AG08396 (cell line): Measurements from ENCODE around the gene ATP9B.
"Not testable (repeated sequence)": the region's sequence is repeated elsewhere in the genome, so short reads cannot be mapped to it uniquely, and the experiment has no call there.

Experiments used
- DNase-seq: peaks from one replicate; pipeline ENCODE4 v3.0.0; 2012; ENCODE audit warnings: low spot score, mixed read lengths

ATP9B gene

DNA sequence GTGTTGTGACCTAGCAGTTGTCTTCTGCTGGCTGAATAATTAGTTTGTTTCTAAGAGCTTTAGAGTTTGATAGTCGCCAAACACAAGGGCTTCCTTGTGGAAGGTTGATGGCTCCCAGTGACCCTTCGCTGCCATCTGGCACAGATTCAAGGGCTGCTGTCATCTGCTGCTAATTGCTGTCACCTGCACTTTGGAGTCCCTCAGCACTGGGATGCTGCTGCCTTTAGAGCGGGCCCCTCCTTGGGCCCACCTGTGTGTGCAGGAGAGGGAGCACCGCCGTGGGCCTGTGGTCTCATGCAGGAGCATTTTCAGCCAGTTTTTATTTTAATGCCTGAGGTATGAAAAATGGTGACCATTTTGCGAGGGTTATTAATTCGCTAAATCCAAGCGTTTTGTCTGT, 172.6 kb downstream of the ATP9B start:
- no peak for DNase-seq

DNA sequence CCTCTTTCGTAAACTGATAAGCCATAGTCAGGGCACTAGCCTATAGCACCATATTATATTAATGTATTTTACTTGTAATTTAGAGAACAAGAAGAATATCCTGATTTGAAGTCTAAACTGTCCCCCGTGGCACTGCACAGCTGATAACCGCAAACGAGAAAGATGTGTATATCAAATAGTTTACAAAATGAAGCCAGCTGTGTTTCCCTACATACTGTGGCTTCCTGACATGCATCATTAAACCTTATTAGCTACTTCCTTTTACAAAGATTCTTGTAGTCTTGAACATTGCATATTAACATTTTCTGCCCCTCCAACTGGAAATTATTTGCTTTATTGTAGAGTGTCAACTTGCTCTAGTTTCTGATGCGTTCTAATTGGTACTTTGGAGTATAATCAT, 173.1 kb downstream of the ATP9B start:
- DNase-seq = no peak

DNA sequence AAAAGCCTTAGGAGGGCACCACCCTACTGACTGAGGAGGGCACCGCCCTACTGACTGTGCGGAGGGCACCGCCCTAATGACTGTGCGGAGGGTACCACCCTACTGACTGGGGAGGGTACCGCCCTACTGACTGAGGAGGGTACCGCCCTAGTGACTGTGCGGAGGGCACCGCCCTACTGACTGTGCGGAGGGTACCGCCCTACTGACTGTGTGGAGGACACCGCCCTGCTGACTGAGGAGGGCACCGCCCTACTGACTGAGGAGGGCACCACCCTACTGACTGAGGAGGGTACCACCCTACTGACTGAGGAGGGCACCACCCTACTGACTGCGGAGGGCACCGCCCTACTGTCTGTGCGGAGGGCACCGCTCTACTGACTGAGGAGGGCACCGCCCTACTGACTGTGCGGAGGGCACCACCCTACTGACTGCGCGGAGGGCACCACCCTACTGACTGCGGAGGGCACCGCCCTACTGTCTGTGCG, 176.4 kb downstream of the ATP9B start:
- DNase-seq = no peak

DNA sequence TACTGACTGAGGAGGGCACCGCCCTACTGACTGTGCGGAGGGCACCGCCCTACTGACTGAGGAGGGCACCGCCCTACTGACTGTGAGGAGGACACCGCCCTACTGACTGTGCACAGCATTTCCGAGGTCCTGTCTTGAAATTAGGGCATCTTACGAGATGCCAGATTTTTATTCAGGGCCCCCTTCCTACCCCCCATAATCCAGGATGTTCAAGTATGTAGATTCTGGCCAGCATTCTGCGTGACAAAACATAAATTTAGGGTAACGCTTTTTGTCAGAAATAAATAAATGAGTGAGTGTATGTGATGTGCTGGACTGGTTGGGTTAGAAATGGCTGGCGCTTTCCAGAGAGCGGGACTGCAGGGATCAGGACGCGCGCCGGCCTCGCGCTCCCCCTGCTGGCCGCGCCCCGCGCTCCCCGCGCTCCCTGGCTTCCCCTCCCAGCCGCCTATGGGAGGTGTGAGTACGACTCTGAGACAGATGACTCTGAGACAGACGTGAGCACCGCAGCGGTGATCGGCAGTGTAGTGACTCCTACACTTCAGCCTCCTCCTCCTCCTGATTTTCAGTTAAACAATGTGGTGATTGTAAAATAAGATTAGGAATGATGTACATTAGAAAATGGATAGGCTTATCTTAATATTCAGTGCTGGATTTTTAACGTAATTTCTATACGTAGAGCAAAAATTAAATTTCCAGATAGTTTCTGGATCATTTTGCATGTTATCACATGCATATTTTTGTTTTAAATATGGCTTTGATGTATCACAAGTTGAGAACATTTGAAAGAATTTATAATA, 177.3 kb downstream of the ATP9B start:
- peak; percentile 86 for DNase-seq

DNA sequence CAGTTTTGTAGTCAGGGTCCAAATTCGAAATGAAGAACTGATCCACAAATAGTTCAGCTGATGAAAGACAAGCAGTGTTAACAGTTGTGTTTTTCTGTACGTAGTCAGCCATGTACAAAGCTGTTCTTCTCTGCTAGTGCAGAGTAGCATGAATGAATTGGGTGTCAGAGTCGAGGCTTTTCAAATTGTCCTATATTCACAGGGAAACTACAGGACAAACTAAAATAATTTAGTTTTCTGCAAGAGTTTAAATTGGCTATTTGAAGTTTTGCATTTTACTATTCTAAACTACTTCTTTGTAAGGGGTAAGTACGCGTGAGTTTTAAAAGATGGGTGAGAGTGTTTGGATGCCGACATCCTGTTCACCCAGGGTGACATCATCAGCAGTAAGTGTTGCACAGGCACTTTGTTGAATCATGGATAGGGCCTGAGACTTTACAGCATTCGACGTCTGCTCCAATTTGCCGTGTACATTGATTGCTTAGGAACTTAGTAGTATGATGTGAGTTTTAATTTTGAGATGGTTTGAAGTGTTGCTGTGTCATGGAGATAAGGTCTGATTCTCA, 179.4 kb downstream of the ATP9B start:
- DNase-seq = no peak

DNA sequence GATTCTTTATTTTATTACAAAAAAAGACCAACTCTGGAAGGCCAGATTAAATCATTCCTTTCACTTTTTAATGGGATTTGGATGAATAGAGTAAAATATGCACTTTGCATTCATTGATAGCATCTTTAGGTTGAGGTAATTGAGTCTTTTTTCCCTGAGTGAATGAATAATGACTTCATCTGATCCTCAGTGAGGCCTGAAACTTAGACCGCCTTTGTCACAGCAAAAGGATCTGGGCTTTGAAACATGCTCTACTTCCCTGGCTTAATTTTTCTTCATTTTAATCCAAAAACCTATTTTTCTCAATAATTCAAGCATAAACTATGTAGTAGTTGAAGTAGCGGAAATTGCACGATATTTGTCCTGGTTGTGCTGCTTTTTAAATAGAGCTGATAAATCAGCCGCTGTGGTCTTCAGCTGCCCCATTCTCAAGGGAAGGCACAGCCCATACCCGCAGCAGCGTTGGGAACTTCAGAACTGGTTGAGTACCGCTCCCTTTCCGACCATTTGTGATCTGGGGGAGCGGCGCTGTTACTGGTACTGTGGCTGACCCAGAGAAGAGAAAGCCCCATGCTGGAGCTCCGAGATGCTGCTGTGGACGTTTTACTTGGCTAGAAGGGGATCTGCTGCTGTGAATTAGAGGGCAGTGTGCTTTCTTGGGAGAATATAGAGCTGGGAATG, 181.2 kb downstream of the ATP9B start:
- no peak for DNase-seq

- no peak for DNase-seq
Observed at GRCh38 chr18:79251021-79251420, 181.8 kb downstream of the ATP9B start.

GRCh38 chr18:79252904-79253633, 183.9 kb downstream of the ATP9B start:
- DNase-seq = no peak

DNA sequence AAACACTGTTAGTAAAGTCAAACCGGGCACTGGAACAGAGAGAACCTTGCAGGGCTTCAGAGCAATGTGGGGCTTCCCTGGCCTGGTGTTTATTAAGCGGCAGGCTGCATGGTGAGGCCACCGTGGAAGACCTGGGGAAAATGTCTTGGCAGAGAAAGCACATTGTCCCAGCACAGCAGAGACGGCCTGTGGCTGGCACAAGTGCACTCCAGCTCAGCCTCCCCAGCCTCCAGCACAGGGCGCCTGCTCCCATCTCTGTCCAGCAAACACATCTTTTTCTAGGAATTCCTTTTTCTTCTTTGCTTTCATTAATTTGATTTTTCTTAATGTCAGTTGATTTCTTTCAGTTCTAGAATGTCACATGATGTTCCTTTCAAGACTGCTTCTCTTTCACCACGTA, 188.3 kb downstream of the ATP9B start:
- no peak for DNase-seq

DNA sequence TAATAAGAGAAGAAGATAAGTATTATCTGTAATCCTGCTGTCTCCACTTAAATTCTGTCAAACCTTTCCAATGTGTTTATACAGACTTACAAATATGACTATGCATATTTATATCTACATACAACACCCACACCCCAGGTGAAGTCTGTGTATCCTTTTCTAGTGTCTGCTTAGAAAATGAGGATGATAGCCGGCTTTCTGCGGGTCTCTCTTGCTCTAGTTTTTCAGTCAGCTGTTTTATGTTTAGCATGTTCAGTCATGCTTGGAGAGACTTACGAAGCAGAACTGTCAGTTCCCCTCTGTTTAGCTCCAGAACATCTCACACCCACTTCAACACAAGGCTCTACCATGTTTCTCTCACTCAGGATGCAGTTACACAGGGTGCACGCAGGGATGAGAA, 189.3 kb downstream of the ATP9B start:
- DNase-seq = no peak

GRCh38 chr18:79259218-79259617, 190.0 kb downstream of the ATP9B start:
- no peak for DNase-seq

DNA sequence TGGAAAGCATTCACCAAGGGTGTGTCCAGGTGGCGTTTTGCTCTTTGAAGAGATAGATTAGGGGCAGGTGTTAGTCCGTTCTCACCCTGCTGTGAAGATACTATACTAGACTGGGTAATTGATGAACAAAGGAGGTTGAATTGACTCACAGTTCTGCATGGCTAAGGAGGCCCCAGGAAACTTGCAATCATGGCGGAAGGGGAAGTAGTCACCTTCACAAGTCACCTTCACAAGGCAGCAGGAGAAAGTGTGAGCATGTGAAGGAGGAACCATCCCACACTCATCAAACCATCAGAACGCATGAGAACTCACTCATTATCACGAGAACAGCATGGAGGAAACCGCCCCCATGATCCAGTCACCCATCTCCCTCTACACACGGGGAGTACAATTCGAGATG, 190.8 kb downstream of the ATP9B start:
- no peak for DNase-seq

GRCh38 chr18:79260510-79260909, 191.3 kb downstream of the ATP9B start:
- DNase-seq = no peak

GRCh38 chr18:79265068-79265467, 195.9 kb downstream of the ATP9B start:
- DNase-seq = not testable (repeated sequence)

DNA sequence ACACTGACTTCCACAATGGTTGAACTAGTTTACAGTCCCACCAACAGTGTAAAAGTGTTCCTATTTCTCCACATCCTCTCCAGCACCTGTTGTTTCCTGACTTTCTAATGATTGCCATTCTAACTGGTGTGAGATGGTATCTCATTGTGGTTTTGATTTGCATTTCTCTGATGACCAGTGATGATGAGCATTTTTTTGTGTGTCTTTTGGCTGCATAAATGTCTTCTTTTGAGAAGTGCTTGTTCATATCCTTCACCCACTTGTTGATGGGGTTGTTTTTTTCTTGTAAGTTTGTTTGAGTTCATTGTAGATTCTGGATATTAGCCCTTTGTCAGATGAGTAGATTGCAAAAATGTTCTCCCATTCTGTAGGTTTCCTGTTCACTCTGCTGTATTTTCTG, 202.6 kb downstream of the ATP9B start:
- not testable (repeated sequence) for DNase-seq

DNA sequence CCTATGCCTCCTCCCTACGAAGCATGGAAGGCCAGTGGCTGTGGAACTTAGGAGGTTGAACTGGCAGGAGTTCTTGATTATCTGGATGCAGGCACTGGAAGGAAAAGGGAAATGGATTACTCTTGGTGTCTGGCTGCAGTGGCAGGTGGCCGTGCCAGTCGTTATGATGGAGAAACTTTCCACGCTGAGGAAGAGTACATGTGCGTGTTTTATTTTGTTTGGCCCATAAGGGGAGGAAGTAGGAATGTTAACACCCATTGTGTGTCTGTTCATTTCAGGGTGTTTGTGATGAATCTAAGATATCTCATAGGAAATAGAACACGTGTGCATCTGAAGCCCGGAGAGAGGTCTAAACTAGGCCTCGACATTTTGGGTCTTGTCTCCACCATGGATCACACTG, 203.7 kb downstream of the ATP9B start:
- no peak for DNase-seq

GRCh38 chr18:79274823-79275222, 205.6 kb downstream of the ATP9B start:
- no peak for DNase-seq

- no peak for DNase-seq
Observed at GRCh38 chr18:79275461-79275860, 206.3 kb downstream of the ATP9B start.

- DNase-seq = no peak
Observed at GRCh38 chr18:79275992-79276391, 206.8 kb downstream of the ATP9B start.

- no peak for DNase-seq
Observed at GRCh38 chr18:79278896-79279295, 209.7 kb downstream of the ATP9B start.

GRCh38 chr18:79283131-79283810, 214.1 kb downstream of the ATP9B start:
- no peak for DNase-seq

GRCh38 chr18:79283929-79284328, 214.7 kb downstream of the ATP9B start:
- DNase-seq = no peak
